Caco-2 (cell line): ENCODE results near the gene ACOT2. TPM values are rescaled to one million over a fixed set of nuclear protein-coding genes. Genes with fewer than 3 reads are reported as not detected.
"Not testable (repeated sequence)": the region's sequence is repeated elsewhere in the genome, so short reads cannot be mapped to it uniquely, and the experiment has no call there.

Experiments used
- BruUV-seq: library from RNA; stranded (reverse); fragments of 400-500 nt; replicated peaks from 2 replicates; lab custom pipeline; 2021; lab: Mats Ljungman, UMichigan
- CTCF ChIA-PET: fragments of 300-600 bp; sonication (Branson Sonifier 250); formaldehyde crosslinking; loops from one replicate; lab custom pipeline; 2022; ENCODE audit warnings: antibody characterized with exemption; lab: Charles Lee
- POLR2A ChIA-PET: fragments of 300-600 bp; sonication (Branson Sonifier 250); formaldehyde crosslinking; loops from one replicate; lab custom pipeline; 2022; ENCODE audit warnings: antibody characterized with exemption; lab: Charles Lee
- DNase-seq, 2 experiments: peaks; one replicate each; pipeline versions ENCODE4 v3.0.0 to v3.0.0-alpha.2; 2020 to 2022
- H3K27me3 ChIP-seq: replicated peaks from 2 replicates; pipeline ENCODE4 v1.6.0; 2011; ENCODE audit warnings: low read length; ENCODE audit not compliant: control insufficient read depth, insufficient read depth
- H3K36me3 ChIP-seq: 2 replicates; pipeline ENCODE4 v1.5.1; 2011; ENCODE audit warnings: low read length; ENCODE audit not compliant: control insufficient read depth, insufficient read depth
- H3K4me1 ChIP-seq: fragments of 250-450 bp; sonication (Bioruptor Pico); 2 replicates; pipeline ENCODE4 v1.5.1; 2020; ENCODE audit warnings: mild to moderate bottlenecking
- H3K4me3 ChIP-seq: 2 replicates; pipeline ENCODE4 v1.5.1; 2011; ENCODE audit warnings: low read depth, mild to moderate bottlenecking, control low read depth, low read length
- H3K9me3 ChIP-seq: fragments of 250-450 bp; sonication (Bioruptor Pico); 2 replicates; pipeline ENCODE4 v1.5.1; 2020; ENCODE audit warnings: mild to moderate bottlenecking, moderate library complexity
- H3K27ac Mint-ChIP-seq: one replicate; pipeline ENCODE4 v1.8.0; 2022; ENCODE audit warnings: mixed read lengths; ENCODE audit not compliant: unreplicated experiment
- H3K27me3 Mint-ChIP-seq: one replicate; pipeline ENCODE4 v1.8.0; 2022; ENCODE audit warnings: mixed read lengths; ENCODE audit not compliant: insufficient read depth, unreplicated experiment
- H3K36me3 Mint-ChIP-seq: one replicate; pipeline ENCODE4 v1.8.0; 2022; ENCODE audit warnings: mild to moderate bottlenecking, mixed read lengths; ENCODE audit not compliant: insufficient read depth, unreplicated experiment
- H3K4me1 Mint-ChIP-seq: one replicate; pipeline ENCODE4 v1.8.0; 2022; ENCODE audit warnings: low read depth, mixed read lengths; ENCODE audit not compliant: unreplicated experiment
- H3K4me3 Mint-ChIP-seq: one replicate; pipeline ENCODE4 v1.8.0; 2022; ENCODE audit warnings: mild to moderate bottlenecking, moderate library complexity, mixed read lengths; ENCODE audit not compliant: unreplicated experiment
- H3K9me3 Mint-ChIP-seq: one replicate; pipeline ENCODE4 v1.8.0; 2022; ENCODE audit warnings: mixed read lengths; ENCODE audit not compliant: unreplicated experiment
- CTCF ChIP-seq, 2 experiments: fragments of 200-600 bp in 1 of 2; IDR thresholded peaks; 1 replicate in 1 of 2; 2 replicates in 1 of 2; pipeline versions ENCODE4 v1.5.1 to v1.8.0; 2011 to 2022; ENCODE audit warnings: antibody characterized with exemption in 1 of 2, control low read depth in 1 of 2, inconsistent platforms in 1 of 2, low read depth in 1 of 2, low read length in 1 of 2, mild to moderate bottlenecking in 1 of 2, moderate library complexity in 1 of 2; ENCODE audit not compliant: insufficient read depth in 1 of 2, severe bottlenecking in 1 of 2, unreplicated experiment in 1 of 2
- intact Hi-C: fragments of 100-400 bp; cut with micrococcal nuclease; formaldehyde crosslinking; loops from one replicate; pipeline ENCODE4 v1.10.0; 2022; ENCODE audit not compliant: unreplicated experiment
- total RNA-seq: library from RNA; stranded (reverse); gene quantifications from 2 replicates; pipeline ENCODE4 v1.2.3, GENCODE V29; 2022

The ACOT2 gene
- total RNA-seq, 1 experiment from 2014 or later, result 41.4 TPM

- TF ChIP-seq CTCF (IDR thresholded peaks at IDR 0.05; ENCODE audit: insufficient read depth in 1 of 2, low read depth in 1 of 2, low read length in 1 of 2, severe bottlenecking in 1 of 2, unreplicated experiment in 1 of 2), result peak; percentile 51 to 54
- not testable (repeated sequence) for H3K4me3 Mint-ChIP-seq, H3K9me3 Mint-ChIP-seq, H3K27me3 ChIP-seq, H3K4me1 Mint-ChIP-seq, H3K4me1 ChIP-seq, H3K4me3 ChIP-seq, H3K36me3 Mint-ChIP-seq, H3K36me3 ChIP-seq, H3K27ac Mint-ChIP-seq, BruUV-seq, H3K9me3 ChIP-seq, H3K27me3 Mint-ChIP-seq
- DNase-seq, result peak; percentile 67 to 77
- ChIA-PET POLR2A (interaction anchor here (0.5 to 0.6 kb wide), 2 partner anchors 29 to 30 kb away, joined by 4 read pairs; partner anchors contain the start of gene ACOT2), CTCF (interaction anchor here (0.6 to 1.2 kb wide), 6 partner anchors 14 to 75 kb away, joined by 3 to 8 read pairs (median 5); partner anchors contain the start of gene ACOT2)
- intact Hi-C loops, result loop anchor here (2.0 to 5.0 kb wide), 2 partner anchors 47 to 94 kb away; partner anchors contain the start of gene RIOX1
These were observed 30.0 kb upstream of the ACOT2 start for GRCh38 chr14:73539017-73539416.

GRCh38 chr14:73542961-73543360 lies 26.1 kb upstream of the ACOT2 start:
- BruUV-seq, H3K27me3 Mint-ChIP-seq, CTCF ChIA-PET, intact Hi-C loops, H3K4me1 ChIP-seq, H3K27ac Mint-ChIP-seq, POLR2A ChIA-PET, H3K4me1 Mint-ChIP-seq, H3K4me3 Mint-ChIP-seq, H3K4me3 ChIP-seq, H3K27me3 ChIP-seq, H3K36me3 ChIP-seq, H3K9me3 Mint-ChIP-seq, H3K36me3 Mint-ChIP-seq, H3K9me3 ChIP-seq: not testable (repeated sequence)
- peak in 1 of 2 experiments; percentile 35 for DNase-seq

GRCh38 chr14:73545353-73545752 lies 23.7 kb upstream of the ACOT2 start:
- CTCF ChIA-PET, result interaction anchor here (0.6 kb wide), 1 partner anchor 29 kb away, joined by 8 read pairs; no protein-coding TSS in a partner anchor
- DNase-seq, H3K9me3 Mint-ChIP-seq, POLR2A ChIA-PET, H3K36me3 Mint-ChIP-seq, BruUV-seq, intact Hi-C loops, H3K4me1 Mint-ChIP-seq, H3K27me3 ChIP-seq, H3K27me3 Mint-ChIP-seq, H3K4me1 ChIP-seq, H3K4me3 ChIP-seq, H3K4me3 Mint-ChIP-seq, H3K36me3 ChIP-seq, H3K27ac Mint-ChIP-seq, H3K9me3 ChIP-seq: not testable (repeated sequence)

- H3K27me3 Mint-ChIP-seq, POLR2A ChIA-PET, H3K4me1 ChIP-seq, BruUV-seq, H3K27ac Mint-ChIP-seq, intact Hi-C loops, H3K4me3 ChIP-seq, H3K36me3 ChIP-seq, H3K36me3 Mint-ChIP-seq, DNase-seq, H3K4me3 Mint-ChIP-seq, H3K4me1 Mint-ChIP-seq, H3K9me3 ChIP-seq, H3K27me3 ChIP-seq, H3K9me3 Mint-ChIP-seq: not testable (repeated sequence)
- CTCF ChIA-PET, result interaction anchor here (0.5 kb wide), 1 partner anchor 32 kb away, joined by 5 read pairs; no protein-coding TSS in a partner anchor
These were observed 19.9 kb upstream of the ACOT2 start for GRCh38 chr14:73549097-73549496.

GRCh38 chr14:73549889-73550524 lies 19.0 kb upstream of the ACOT2 start:
- CTCF ChIA-PET, BruUV-seq, H3K27me3 Mint-ChIP-seq, H3K4me1 ChIP-seq, H3K4me3 Mint-ChIP-seq, H3K9me3 Mint-ChIP-seq, H3K4me1 Mint-ChIP-seq, DNase-seq, H3K9me3 ChIP-seq, H3K36me3 Mint-ChIP-seq, H3K27ac Mint-ChIP-seq, H3K4me3 ChIP-seq, POLR2A ChIA-PET, H3K27me3 ChIP-seq, H3K36me3 ChIP-seq, intact Hi-C loops: not testable (repeated sequence)
